ENCODE measurements around the gene UBR3.
"Not testable (repeated sequence)": the region's sequence is repeated elsewhere in the genome, so short reads cannot be mapped to it uniquely, and the experiment has no call there.

The UBR3 gene

GRCh38 chr2:169868951-169869350 is 41.7 kb downstream of the UBR3 start:
- DNase-seq, result no peak

- not testable (repeated sequence) for DNase-seq
Measured at GRCh38 chr2:169871369-169871768, 44.1 kb downstream of the UBR3 start.

GRCh38 chr2:169871994-169872393 is 44.7 kb downstream of the UBR3 start:
- no peak for DNase-seq

- no peak for DNase-seq
Measured at GRCh38 chr2:169877398-169877797, 50.1 kb downstream of the UBR3 start.

- no peak for DNase-seq
Measured at GRCh38 chr2:169887120-169887519, 59.9 kb downstream of the UBR3 start.

- DNase-seq, result no peak
Measured at GRCh38 chr2:169891593-169892298, 64.5 kb downstream of the UBR3 start.

- DNase-seq, result no peak
Measured at GRCh38 chr2:169892951-169893350, 65.7 kb downstream of the UBR3 start.

GRCh38 chr2:169895294-169895985 is 68.2 kb downstream of the UBR3 start:
- DNase-seq, result no peak

GRCh38 chr2:169897834-169898233 is 70.6 kb downstream of the UBR3 start:
- DNase-seq, result no peak

GRCh38 chr2:169900103-169900502 is 72.8 kb downstream of the UBR3 start:
- not testable (repeated sequence) for DNase-seq

GRCh38 chr2:169900686-169901085 is 73.4 kb downstream of the UBR3 start:
- DNase-seq, result no peak

GRCh38 chr2:169906731-169907130 is 79.5 kb downstream of the UBR3 start:
- DNase-seq, result no peak

- DNase-seq, result no peak
Measured at GRCh38 chr2:169909376-169909775, 82.1 kb downstream of the UBR3 start.

- no peak for DNase-seq
Measured at GRCh38 chr2:169910109-169910799, 83.0 kb downstream of the UBR3 start.

- no peak for DNase-seq
Measured at GRCh38 chr2:169911119-169911518, 83.9 kb downstream of the UBR3 start.

GRCh38 chr2:169916623-169917022 is 89.4 kb downstream of the UBR3 start:
- no peak for DNase-seq

GRCh38 chr2:169923977-169924376 is 96.7 kb downstream of the UBR3 start:
- no peak for DNase-seq

- no peak for DNase-seq
Measured at GRCh38 chr2:169925968-169926367, 98.7 kb downstream of the UBR3 start.

GRCh38 chr2:169928463-169928864 is 101.2 kb downstream of the UBR3 start:
- no peak for DNase-seq

- DNase-seq, result no peak
Measured at GRCh38 chr2:169933124-169933711, 106.0 kb downstream of the UBR3 start.

GRCh38 chr2:169936652-169937051 is 109.4 kb downstream of the UBR3 start:
- DNase-seq, result not testable (repeated sequence)

- DNase-seq, result no peak
Measured at GRCh38 chr2:169945515-169945914, 118.3 kb downstream of the UBR3 start.

GRCh38 chr2:169946092-169946491 is 118.8 kb downstream of the UBR3 start:
- no peak for DNase-seq

- no peak for DNase-seq
Measured at GRCh38 chr2:169946546-169946945, 119.3 kb downstream of the UBR3 start.
